SK-N-MC (cell line): Measurements from ENCODE around the gene CBFB.

Source experiments
- EZH2 ChIP-seq: fragments of 200-600 bp; sonication (generic); IDR thresholded peaks from one replicate; pipeline ENCODE4 v1.6.1; 2017; ENCODE audit warnings: antibody characterized with exemption
- FOXP2 ChIP-seq: optimal IDR thresholded peaks from 2 replicates; pipeline ENCODE3; 2011; ENCODE audit warnings: mild to moderate bottlenecking, moderate library complexity; ENCODE audit not compliant: insufficient read depth; ENCODE audit errors: extremely low read length, control extremely low read depth
- POLR2AphosphoS5 ChIP-seq: IDR thresholded peaks from 2 replicates; pipeline ENCODE4 v1.6.1; 2012; ENCODE audit warnings: mild to moderate bottlenecking, low read depth, low read length, borderline replicate concordance

GRCh38 chr16:67089101-67089500, 60.2 kb downstream of the CBFB start:
- TF ChIP-seq POLR2AphosphoS5, result no peak
- no peak for TF ChIP-seq EZH2
- TF ChIP-seq FOXP2, result no peak
